ENCODE measurements around the gene HOXD10. TPM values are rescaled to one million over a fixed set of nuclear protein-coding genes. Genes with fewer than 3 reads are reported as not detected.
A peak's percentile ranks its signal among the peaks of the same experiment; 100 is the strongest.

The HOXD10 gene
- total RNA-seq, 1 experiment from 2014 or later: not detected

DNA sequence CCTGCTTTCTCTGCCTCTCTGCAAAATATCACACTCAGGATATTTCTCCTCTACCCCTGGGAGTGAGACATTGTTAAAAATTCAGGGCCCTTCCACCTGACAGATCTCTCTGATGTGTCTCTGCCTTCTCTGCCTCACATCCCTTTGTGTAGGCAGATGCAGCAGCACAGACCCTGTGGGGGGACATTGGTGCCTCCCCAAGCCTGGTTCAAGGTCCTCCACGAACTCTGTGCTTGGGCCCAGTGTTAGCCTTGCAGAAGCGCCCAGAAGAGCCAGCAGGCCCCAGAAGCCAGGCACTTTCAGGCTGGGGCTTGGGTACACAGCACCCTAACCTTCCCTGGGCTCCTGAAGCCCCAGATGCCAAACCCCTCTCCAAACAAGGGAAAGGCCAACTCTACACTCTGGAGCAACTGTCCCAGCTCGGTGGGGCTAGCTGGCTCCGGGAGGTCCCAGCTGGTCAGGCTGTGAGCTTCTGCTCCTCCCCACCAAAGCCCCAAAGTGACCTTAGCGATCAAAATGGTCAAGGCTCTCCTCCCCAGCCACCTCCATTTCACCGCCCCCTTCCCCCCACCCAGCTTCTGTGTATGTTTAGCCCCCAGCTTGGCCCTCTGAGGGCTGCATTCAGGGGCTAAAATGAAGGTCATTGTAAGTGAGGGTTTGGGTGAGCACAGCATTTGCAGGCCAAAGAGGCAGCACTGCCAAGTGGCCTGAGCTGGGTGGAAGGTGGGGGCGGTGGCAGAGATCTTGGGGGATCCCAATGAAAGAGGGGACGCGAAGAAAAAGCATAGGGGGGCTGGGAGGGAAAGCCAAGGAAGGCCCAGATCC is 8.6 kb downstream of the HOXD10 start:
- CTCF ChIA-PET: interaction anchor here (0.6 to 1.2 kb wide), 2 partner anchors 246 to 529 kb away, joined by 3 to 4 read pairs; no protein-coding TSS in a partner anchor
- TF ChIP-seq, protein P1, sequence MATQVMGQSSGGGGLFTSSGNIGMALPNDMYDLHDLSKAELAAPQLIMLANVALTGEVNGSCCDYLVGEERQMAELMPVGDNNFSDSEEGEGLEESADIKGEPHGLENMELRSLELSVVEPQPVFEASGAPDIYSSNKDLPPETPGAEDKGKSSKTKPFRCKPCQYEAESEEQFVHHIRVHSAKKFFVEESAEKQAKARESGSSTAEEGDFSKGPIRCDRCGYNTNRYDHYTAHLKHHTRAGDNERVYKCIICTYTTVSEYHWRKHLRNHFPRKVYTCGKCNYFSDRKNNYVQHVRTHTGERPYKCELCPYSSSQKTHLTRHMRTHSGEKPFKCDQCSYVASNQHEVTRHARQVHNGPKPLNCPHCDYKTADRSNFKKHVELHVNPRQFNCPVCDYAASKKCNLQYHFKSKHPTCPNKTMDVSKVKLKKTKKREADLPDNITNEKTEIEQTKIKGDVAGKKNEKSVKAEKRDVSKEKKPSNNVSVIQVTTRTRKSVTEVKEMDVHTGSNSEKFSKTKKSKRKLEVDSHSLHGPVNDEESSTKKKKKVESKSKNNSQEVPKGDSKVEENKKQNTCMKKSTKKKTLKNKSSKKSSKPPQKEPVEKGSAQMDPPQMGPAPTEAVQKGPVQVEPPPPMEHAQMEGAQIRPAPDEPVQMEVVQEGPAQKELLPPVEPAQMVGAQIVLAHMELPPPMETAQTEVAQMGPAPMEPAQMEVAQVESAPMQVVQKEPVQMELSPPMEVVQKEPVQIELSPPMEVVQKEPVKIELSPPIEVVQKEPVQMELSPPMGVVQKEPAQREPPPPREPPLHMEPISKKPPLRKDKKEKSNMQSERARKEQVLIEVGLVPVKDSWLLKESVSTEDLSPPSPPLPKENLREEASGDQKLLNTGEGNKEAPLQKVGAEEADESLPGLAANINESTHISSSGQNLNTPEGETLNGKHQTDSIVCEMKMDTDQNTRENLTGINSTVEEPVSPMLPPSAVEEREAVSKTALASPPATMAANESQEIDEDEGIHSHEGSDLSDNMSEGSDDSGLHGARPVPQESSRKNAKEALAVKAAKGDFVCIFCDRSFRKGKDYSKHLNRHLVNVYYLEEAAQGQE (IDR thresholded peaks at IDR 0.05; ENCODE audit: insufficient read depth in 1 of 2, low read depth in 2 of 2, low read length in 1 of 2): no peak
- TF ChIP-seq POLR2AphosphoS5 (IDR thresholded peaks at IDR 0.05; ENCODE audit: low read depth, low read length): no peak
- TF ChIP-seq SIN3A (IDR thresholded peaks at IDR 0.05; ENCODE audit: borderline replicate concordance, insufficient read depth, low read depth, low read length): no peak
- TF ChIP-seq, protein P2, sequence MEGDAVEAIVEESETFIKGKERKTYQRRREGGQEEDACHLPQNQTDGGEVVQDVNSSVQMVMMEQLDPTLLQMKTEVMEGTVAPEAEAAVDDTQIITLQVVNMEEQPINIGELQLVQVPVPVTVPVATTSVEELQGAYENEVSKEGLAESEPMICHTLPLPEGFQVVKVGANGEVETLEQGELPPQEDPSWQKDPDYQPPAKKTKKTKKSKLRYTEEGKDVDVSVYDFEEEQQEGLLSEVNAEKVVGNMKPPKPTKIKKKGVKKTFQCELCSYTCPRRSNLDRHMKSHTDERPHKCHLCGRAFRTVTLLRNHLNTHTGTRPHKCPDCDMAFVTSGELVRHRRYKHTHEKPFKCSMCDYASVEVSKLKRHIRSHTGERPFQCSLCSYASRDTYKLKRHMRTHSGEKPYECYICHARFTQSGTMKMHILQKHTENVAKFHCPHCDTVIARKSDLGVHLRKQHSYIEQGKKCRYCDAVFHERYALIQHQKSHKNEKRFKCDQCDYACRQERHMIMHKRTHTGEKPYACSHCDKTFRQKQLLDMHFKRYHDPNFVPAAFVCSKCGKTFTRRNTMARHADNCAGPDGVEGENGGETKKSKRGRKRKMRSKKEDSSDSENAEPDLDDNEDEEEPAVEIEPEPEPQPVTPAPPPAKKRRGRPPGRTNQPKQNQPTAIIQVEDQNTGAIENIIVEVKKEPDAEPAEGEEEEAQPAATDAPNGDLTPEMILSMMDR (IDR thresholded peaks at IDR 0.05): no peak
- TF ChIP-seq TCF7L2 (IDR thresholded peaks at IDR 0.05; ENCODE audit: low read depth, low read length): no peak
- no peak for DNase-seq (ENCODE audit: low read depth, low spot score)
- Histone ChIP-seq H3K27ac (ENCODE audit: low read length) (no peak overlapping the region), H3K4me3 (ENCODE audit: low read depth in 2 of 2, low read length in 2 of 2) (no peak overlapping the region), H3K36me3 (ENCODE audit: control insufficient read depth, insufficient read depth, low read length) (no peaks in the 10 kb centered on the region), H3K4me1 (ENCODE audit: control insufficient read depth, insufficient read depth, low read length) (peaks cover 7% of the 10 kb centered on the region), H3K27me3 (ENCODE audit: control insufficient read depth, insufficient read depth, low read length) (no peaks in the 10 kb centered on the region), H3K9me3 (ENCODE audit: control insufficient read depth, insufficient read depth, low read depth, low read length) (no peaks in the 10 kb centered on the region)
- in situ Hi-C loops (cut with HindIII; ENCODE audit: low pct_unique_long_range_greater_than_20kb, low sequenced_read_pairs): no loop called here
- POLR2A ChIA-PET: no interaction called here
- no TSS peak for BruUV-seq (replicated peaks)
- intact Hi-C loops (cut with micrococcal nuclease; ENCODE audit: unreplicated experiment): loop anchor here (5.0 to 10.0 kb wide), 4 partner anchors 527 to 1037 kb away; no protein-coding TSS in a partner anchor
- peak; percentile 30; the same call in 1 of the 2 replicates for ATAC-seq

DNA sequence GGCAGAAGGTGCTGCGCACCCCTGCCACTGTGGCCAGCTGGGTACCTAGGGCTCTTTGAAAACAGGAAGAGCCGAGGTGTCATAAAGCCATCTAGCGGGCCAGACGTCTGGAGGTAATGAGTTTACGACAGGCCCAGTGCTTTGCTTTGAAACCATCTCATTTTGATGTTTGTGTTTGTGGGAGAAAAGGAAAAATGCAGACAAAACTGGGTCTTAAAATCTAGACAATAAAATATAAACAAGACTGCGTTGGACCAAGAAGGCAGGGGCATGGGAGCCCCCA is 9.1 kb downstream of the HOXD10 start:
- in situ Hi-C loops (cut with HindIII; ENCODE audit: low pct_unique_long_range_greater_than_20kb, low sequenced_read_pairs) (no loop called here), intact Hi-C loops (cut with micrococcal nuclease; ENCODE audit: unreplicated experiment) (loop anchor here (2.0 to 10.0 kb wide), 5 partner anchors 513 to 1037 kb away; no protein-coding TSS in a partner anchor)
- ChIA-PET CTCF (interaction anchor here (1.2 kb wide), 1 partner anchor 528 kb away, joined by 4 read pairs; no protein-coding TSS in a partner anchor), POLR2A (no interaction called here)
- H3K9me3 ChIP-seq (ENCODE audit: control insufficient read depth, insufficient read depth, low read depth, low read length): no peaks in the 10 kb centered on the region
- H3K4me1 ChIP-seq (ENCODE audit: control insufficient read depth, insufficient read depth, low read length): peaks cover 7% of the 10 kb centered on the region
- no peaks in the 10 kb centered on the region for H3K36me3 ChIP-seq (ENCODE audit: control insufficient read depth, insufficient read depth, low read length)
- no peak for DNase-seq (ENCODE audit: low read depth, low spot score)
- H3K27me3 ChIP-seq (ENCODE audit: control insufficient read depth, insufficient read depth, low read length): no peaks in the 10 kb centered on the region
- TF ChIP-seq SIN3A (IDR thresholded peaks at IDR 0.05; ENCODE audit: borderline replicate concordance, insufficient read depth, low read depth, low read length): no peak
- TF ChIP-seq TCF7L2 (IDR thresholded peaks at IDR 0.05; ENCODE audit: low read depth, low read length): no peak
- TF ChIP-seq, protein P2 (IDR thresholded peaks at IDR 0.05): no peak
- TF ChIP-seq, protein P1 (IDR thresholded peaks at IDR 0.05; ENCODE audit: insufficient read depth in 1 of 2, low read depth in 2 of 2, low read length in 1 of 2): no peak
- no peak for TF ChIP-seq POLR2AphosphoS5 (IDR thresholded peaks at IDR 0.05; ENCODE audit: low read depth, low read length)
- ATAC-seq: no peak
- H3K27ac ChIP-seq (ENCODE audit: low read length): no peak overlapping the region
- H3K4me3 ChIP-seq (ENCODE audit: low read depth in 2 of 2, low read length in 2 of 2): no peak overlapping the region
- BruUV-seq (replicated peaks): no TSS peak

Measured in Panc1 (cell line).